HepG2 (cell line): ENCODE results near the gene DOCK3. TPM values are rescaled to one million over a fixed set of nuclear protein-coding genes. Genes with fewer than 3 reads are reported as not detected.

Source experiments
- CBX2 ChIP-seq, 2 experiments: fragments of 200-600 bp in 1 of 2; sonication (generic); formaldehyde crosslinking in 1 of 2; IDR thresholded peaks; 2 replicates each; pipeline versions ENCODE4 v1.7.0 to v1.8.1; 2018 to 2022; ENCODE audit warnings: low read depth in 2 of 2, low read length in 1 of 2, mild to moderate bottlenecking in 1 of 2, missing genetic modification reagents in 1 of 2
- CHD2 ChIP-seq: IDR thresholded peaks from 2 replicates; pipeline ENCODE4 v1.6.1; 2011; ENCODE audit warnings: low read depth, low read length, improper control_type of control experiment
- EP300 ChIP-seq, 3 experiments: sonication (generic) in 1 of 3; formaldehyde crosslinking in 1 of 3; IDR thresholded peaks; 2 replicates each; pipeline versions ENCODE4 v1.5.1 to v1.6.1; 2011 to 2020; ENCODE audit warnings: low read depth in 2 of 3, low read length in 2 of 3, borderline replicate concordance in 1 of 3, improper control_type of control experiment in 1 of 3, mild to moderate bottlenecking in 1 of 3, missing genetic modification reagents in 1 of 3, moderate library complexity in 1 of 3
- FOXO1 ChIP-seq: sonication (generic); formaldehyde crosslinking; IDR thresholded peaks from 2 replicates; pipeline ENCODE4 v1.4.0; 2020; ENCODE audit warnings: missing genetic modification reagents
- HOXA7 ChIP-seq: sonication (generic); formaldehyde crosslinking; IDR thresholded peaks from 2 replicates; pipeline ENCODE4 v1.8.1; 2022; ENCODE audit warnings: mild to moderate bottlenecking, missing genetic modification reagents, moderate library complexity
- KDM4B ChIP-seq: sonication (generic); formaldehyde crosslinking; IDR thresholded peaks from 2 replicates; pipeline ENCODE4 v1.4.0; 2020; ENCODE audit warnings: missing genetic modification reagents
- MEIS1 ChIP-seq: sonication (generic); formaldehyde crosslinking; IDR thresholded peaks from 2 replicates; pipeline ENCODE4 v1.9.0; 2021; ENCODE audit warnings: mild to moderate bottlenecking, missing genetic modification reagents, moderate library complexity, borderline replicate concordance
- MXD3 ChIP-seq: IDR thresholded peaks from 2 replicates; pipeline ENCODE4 v1.6.1; 2016; ENCODE audit warnings: mild to moderate bottlenecking, missing biosample characterization, missing genetic modification reagents
- NR0B2 ChIP-seq: sonication (generic); formaldehyde crosslinking; IDR thresholded peaks from 2 replicates; pipeline ENCODE4 v1.4.0; 2020; ENCODE audit warnings: mild to moderate bottlenecking, missing genetic modification reagents
- REST ChIP-seq, 2 experiments: IDR thresholded peaks; 2 replicates each; pipeline ENCODE4 v1.6.1; 2011 to 2012; ENCODE audit warnings: low read length in 2 of 2, borderline replicate concordance in 1 of 2, low read depth in 1 of 2, mild to moderate bottlenecking in 1 of 2, moderate library complexity in 1 of 2
- RNF2 ChIP-seq: fragments of 450-650 bp; conservative IDR thresholded peaks from 2 replicates; pipeline ENCODE4 v1.6.1; 2016; ENCODE audit warnings: low read depth
- SALL1 ChIP-seq: sonication (generic); formaldehyde crosslinking; IDR thresholded peaks from 2 replicates; pipeline ENCODE4 v1.8.0; 2022; ENCODE audit warnings: mild to moderate bottlenecking, missing genetic modification reagents
- SIX4 ChIP-seq: sonication (generic); formaldehyde crosslinking; IDR thresholded peaks from 2 replicates; pipeline ENCODE4 v1.4.0; 2020; ENCODE audit warnings: missing genetic modification reagents
- ZBTB8A ChIP-seq: sonication (generic); formaldehyde crosslinking; IDR thresholded peaks from 2 replicates; pipeline ENCODE4 v1.4.0; 2020; ENCODE audit warnings: mild to moderate bottlenecking, low read depth, missing genetic modification reagents, borderline replicate concordance
- ZNF354B ChIP-seq: sonication (generic); formaldehyde crosslinking; IDR thresholded peaks from 2 replicates; pipeline ENCODE4 v1.8.0; 2022; ENCODE audit warnings: mild to moderate bottlenecking, missing genetic modification reagents
- ZNF569 ChIP-seq: sonication (generic); formaldehyde crosslinking; IDR thresholded peaks from 2 replicates; pipeline ENCODE4 v1.5.0; 2020; ENCODE audit warnings: mild to moderate bottlenecking, missing genetic modification reagents, moderate library complexity, borderline replicate concordance
- ZNF615 ChIP-seq: sonication (generic); formaldehyde crosslinking; IDR thresholded peaks from 2 replicates; pipeline ENCODE4 v1.5.0; 2020; ENCODE audit warnings: mild to moderate bottlenecking, missing genetic modification reagents, borderline replicate concordance
- ZSCAN25 ChIP-seq: sonication (generic); formaldehyde crosslinking; IDR thresholded peaks from 2 replicates; pipeline ENCODE4 v1.8.0; 2022; ENCODE audit warnings: mild to moderate bottlenecking, missing genetic modification reagents
- polyA plus RNA-seq, 8 experiments: library from polyadenylated mRNA; depleted of rRNA in 3 of 8; stranded (reverse) in 7 of 8; unstranded in 1 of 8; fragments of >200 nt; fragmentation: Illumina TruSeq in 4 of 8; extraction: Trizol in 4 of 8; gene quantifications; 2 replicates each; pipeline versions ENCODE4 v1.2.1 to v1.2.3, GENCODE V29; 2011 to 2016; ENCODE audit warnings: low read depth in 4 of 8, missing spikeins in 1 of 8, mixed read lengths in 1 of 8; ENCODE audit not compliant: insufficient read depth in 1 of 8
- total RNA-seq, 5 experiments: library from RNA; depleted of rRNA; stranded (reverse); fragments of >200 nt; fragmentation: Illumina TruSeq; extraction: Trizol; gene quantifications; 2 replicates each; pipeline ENCODE4 v1.2.3, GENCODE V29; 2016; ENCODE audit warnings: low read depth in 1 of 5
- TF ChIP-seq, protein P1 (sequence below): IDR thresholded peaks from 2 replicates; pipeline ENCODE4 v1.6.1; 2016; ENCODE audit warnings: missing compliant biosample characterization, missing genetic modification reagents, borderline replicate concordance
- TF ChIP-seq, protein P2 (sequence below): IDR thresholded peaks from 2 replicates; pipeline ENCODE4 v1.6.1; 2016; ENCODE audit warnings: low read depth
- TF ChIP-seq, protein P3 (sequence below): sonication (generic); formaldehyde crosslinking; IDR thresholded peaks from 2 replicates; pipeline ENCODE4 v1.4.0; 2020; ENCODE audit warnings: missing genetic modification reagents

The DOCK3 gene
- total and polyA plus RNA-seq, 2 of the 13 experiments (the other 11 are each of a cell fraction or from before 2014, with no cell fraction given) = not detected

DNA sequence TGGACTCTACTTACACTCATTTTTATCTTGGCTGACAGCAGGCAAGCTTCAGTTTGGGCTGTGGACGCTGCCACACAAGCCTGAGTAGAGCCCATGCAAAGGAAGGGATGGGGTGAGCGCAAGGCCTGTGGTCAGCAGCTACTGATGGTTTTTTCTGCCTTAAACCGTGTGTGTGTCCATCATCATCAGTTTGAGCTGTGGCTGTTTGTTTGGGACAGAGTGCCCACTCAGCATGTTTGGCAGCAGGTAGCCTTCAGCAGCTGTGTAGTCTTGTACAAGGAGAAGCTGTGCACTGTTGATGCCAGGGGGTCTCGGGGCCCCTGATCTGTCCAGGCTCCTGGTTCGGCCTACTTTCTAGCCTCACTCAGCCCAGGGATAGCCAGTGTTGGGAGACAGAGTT lies 719.8 kb downstream of the DOCK3 start (continued):
- TF ChIP-seq, protein P1, sequence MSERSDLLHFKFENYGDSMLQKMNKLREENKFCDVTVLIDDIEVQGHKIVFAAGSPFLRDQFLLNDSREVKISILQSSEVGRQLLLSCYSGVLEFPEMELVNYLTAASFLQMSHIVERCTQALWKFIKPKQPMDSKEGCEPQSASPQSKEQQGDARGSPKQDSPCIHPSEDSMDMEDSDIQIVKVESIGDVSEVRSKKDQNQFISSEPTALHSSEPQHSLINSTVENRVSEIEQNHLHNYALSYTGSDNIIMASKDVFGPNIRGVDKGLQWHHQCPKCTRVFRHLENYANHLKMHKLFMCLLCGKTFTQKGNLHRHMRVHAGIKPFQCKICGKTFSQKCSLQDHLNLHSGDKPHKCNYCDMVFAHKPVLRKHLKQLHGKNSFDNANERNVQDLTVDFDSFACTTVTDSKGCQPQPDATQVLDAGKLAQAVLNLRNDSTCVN (CRISPR knock-in tag) = no peak
- no peak for TF ChIP-seq ZNF354B (CRISPR knock-in tag)
- no peak for TF ChIP-seq KDM4B
- TF ChIP-seq, protein P2, sequence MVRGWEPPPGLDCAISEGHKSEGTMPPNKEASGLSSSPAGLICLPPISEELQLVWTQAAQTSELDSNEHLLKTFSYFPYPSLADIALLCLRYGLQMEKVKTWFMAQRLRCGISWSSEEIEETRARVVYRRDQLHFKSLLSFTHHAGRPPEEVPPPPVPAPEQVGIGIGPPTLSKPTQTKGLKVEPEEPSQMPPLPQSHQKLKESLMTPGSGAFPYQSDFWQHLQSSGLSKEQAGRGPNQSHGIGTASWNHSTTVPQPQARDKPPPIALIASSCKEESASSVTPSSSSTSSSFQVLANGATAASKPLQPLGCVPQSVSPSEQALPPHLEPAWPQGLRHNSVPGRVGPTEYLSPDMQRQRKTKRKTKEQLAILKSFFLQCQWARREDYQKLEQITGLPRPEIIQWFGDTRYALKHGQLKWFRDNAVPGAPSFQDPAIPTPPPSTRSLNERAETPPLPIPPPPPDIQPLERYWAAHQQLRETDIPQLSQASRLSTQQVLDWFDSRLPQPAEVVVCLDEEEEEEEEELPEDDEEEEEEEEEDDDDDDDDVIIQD = no peak
- TF ChIP-seq, protein P3, sequence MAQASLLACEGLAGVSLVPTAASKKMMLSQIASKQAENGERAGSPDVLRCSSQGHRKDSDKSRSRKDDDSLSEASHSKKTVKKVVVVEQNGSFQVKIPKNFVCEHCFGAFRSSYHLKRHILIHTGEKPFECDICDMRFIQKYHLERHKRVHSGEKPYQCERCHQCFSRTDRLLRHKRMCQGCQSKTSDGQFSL (CRISPR knock-in tag) = 0 out of 2 replicates have a peak, but pooled peaks have one; percentile 19
- TF ChIP-seq EP300 (IDR thresholded peaks at IDR 0.05; ENCODE audit: low read depth in 2 of 2, low read length in 2 of 2) = no peak
- TF ChIP-seq EP300 (CRISPR knock-in tag; IDR thresholded peaks at IDR 0.05; ENCODE audit: borderline replicate concordance) = no peak
- TF ChIP-seq CBX2 (IDR thresholded peaks at IDR 0.05; ENCODE audit: low read depth, low read length) = no peak
- no peak for TF ChIP-seq CBX2 (CRISPR knock-in tag; IDR thresholded peaks at IDR 0.05; ENCODE audit: low read depth)
- no peak for TF ChIP-seq NR0B2
- no peak for TF ChIP-seq FOXO1 (CRISPR knock-in tag)
- TF ChIP-seq SIX4 (CRISPR knock-in tag) = no peak
- TF ChIP-seq MEIS1 (CRISPR knock-in tag) = no peak
- TF ChIP-seq MXD3 (CRISPR knock-in tag) = no peak
- no peak for TF ChIP-seq REST (IDR thresholded peaks at IDR 0.05; ENCODE audit: borderline replicate concordance in 1 of 2, low read depth in 1 of 2, low read length in 2 of 2)
- TF ChIP-seq ZNF615 (CRISPR knock-in tag) = no peak
- no peak for TF ChIP-seq ZNF569 (CRISPR knock-in tag)
- no peak for TF ChIP-seq ZSCAN25 (CRISPR knock-in tag)
- no peak for TF ChIP-seq HOXA7
- no peak for TF ChIP-seq ZBTB8A (CRISPR knock-in tag)
- no peak for TF ChIP-seq SALL1 (CRISPR knock-in tag)
- TF ChIP-seq CHD2 = no peak
- no peak for TF ChIP-seq RNF2
